HS-27A (cell line): ENCODE results near the gene SLC13A3.

Source experiments
- DNase-seq: peaks from one replicate; pipeline ENCODE4 v3.0.0-alpha.2; 2012; ENCODE audit warnings: low read depth, missing footprints

Gene SLC13A3

DNA sequence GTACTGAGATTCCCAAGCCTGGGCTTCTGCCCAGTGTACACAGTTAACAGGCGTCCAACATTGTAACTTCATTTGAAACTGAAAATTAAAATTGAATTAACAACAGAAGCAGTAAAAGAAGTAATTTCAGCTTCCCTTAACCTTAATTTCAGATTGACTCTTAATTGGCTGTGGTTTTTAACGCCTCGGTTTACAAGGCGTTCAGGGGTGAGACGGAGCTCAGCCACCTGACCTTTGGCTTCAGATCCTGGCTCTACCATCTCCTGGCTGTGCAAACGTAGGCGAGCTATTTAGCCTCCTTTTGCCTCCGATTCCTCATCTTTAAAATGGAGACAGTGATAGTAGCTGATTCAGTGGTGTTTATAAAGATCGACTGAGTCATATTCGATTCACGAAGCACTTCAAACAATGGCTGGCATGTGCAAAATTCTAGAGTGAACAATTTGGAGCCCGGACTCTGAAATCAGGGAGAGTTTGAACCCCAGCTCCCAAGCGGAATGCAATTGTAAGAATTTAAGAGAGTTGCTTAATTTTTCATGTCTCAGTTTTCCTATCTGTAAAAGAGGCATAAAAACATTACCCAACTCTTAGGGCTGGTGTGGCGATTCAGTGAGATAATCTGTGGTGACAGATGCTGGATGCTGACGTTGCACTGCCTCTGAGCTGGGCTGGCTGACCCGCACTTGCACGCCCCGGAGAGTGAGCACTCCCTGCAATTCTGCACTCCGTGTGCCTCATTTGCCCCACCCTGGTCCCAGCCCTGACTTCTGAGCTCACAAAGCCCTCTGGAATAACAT lies 77.3 kb downstream of the SLC13A3 start:
- DNase-seq, result no peak

DNA sequence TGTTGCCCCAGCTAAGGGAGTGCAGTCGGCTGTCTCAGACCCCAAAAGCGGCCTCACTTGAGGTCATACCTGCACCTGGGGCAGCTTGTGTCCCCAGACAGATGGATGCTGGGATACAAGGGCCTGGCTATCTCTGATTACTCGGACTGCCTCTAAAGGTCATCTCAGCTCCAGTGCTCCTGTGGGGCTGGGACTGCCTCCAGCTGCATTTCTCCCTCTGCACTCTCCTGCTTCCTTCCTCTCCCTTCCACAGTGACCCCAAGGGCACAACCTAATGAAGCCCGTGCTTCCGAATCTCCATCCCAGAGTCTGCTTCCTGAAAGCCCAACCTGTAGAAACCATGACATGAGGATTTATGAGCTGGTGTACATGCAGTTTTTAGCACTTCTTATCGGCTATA lies 78.0 kb downstream of the SLC13A3 start:
- DNase-seq, result no peak

DNA sequence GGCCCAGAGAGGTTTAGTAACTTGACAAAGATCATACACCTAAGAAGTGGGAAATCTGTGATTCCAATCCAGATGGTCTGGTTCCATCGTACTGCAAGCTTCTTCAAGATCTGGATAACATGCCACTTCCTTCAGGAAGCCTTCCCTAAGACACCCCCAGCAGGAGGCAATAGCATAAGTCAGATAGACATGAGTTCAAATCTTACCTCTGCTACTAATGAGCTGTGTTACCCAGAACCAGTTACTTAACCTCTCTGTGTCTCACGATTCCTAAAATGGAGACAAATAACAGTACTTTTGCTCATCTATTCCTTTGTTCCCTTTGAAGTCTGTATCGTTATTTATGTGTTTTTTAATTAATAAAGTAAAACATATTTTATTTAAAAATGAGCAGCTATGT lies 78.5 kb downstream of the SLC13A3 start:
- no peak for DNase-seq

DNA sequence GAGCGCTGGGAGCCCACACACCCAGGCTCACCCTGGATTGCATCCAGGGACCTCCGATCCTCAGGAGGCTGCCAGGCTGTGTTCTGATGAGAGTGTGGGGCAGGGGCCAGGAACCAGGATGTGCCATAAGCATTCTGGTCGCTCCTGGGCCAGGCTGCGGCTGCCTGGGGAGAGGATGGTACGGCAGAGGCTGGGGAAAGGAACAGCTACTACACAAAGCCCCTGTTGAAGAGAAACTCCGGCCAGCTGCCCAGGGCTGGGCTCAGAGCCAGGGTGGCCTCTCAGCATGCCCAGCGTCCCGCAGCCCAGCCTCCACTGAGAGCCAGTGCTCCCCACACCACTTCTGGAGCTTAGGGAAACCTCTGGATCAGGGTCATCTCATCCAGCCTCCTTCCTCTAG lies 79.1 kb downstream of the SLC13A3 start:
- DNase-seq, result no peak

DNA sequence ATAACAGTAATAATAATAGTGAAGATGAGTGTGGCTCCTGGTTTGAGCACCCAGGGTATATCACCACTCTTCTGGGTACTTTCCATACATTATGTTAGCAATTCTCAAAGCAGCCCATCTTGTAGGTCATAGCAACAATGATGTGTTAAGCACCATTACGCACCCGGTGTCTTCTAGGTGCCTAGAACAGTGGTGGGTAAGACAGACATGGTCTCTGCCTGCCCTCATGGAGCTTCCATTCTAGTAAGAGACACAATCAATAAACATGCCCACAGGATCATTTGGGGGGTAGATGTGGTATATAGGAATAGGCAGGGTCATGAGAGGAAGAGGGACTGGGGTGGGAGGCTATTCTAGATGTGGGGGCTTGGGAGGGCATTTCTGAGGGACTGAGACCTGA lies 79.8 kb downstream of the SLC13A3 start:
- DNase-seq, result no peak

DNA sequence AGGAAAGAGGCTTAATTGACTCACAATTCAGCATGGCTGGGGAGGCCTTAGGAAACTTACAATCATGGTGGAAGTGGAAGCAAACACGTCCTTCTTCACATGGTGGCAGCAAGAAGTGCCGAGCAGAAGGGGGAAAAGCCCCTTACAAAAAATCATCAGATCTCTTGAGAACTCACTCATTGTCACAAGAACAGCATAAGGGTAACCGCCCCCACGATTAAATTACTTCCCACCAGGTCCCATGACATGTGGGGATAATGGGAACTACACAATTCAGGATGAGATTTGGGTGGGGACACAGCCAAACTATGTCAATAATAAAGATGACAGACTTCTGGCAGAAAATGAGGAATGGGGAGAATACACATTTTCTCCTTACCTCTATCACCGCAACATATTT lies 80.3 kb downstream of the SLC13A3 start:
- no peak for DNase-seq

DNA sequence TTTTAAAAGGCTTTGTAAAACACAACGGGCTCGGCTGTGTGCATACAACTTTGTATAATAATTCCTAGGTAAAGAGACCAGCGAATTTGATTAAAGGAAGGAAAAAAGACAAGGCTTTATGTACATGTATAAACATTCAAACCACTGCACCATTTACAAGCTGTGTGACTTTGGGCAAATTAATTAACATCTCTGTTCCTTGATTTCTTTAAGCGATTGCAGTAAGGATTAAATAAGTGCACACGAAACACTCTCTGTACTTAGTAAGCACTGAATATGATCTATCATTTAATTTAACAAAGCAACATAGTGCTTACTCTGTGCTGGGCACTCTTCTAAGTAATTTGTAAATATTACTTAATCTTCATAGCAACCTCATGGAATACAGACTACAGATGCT lies 81.3 kb downstream of the SLC13A3 start:
- no peak for DNase-seq

DNA sequence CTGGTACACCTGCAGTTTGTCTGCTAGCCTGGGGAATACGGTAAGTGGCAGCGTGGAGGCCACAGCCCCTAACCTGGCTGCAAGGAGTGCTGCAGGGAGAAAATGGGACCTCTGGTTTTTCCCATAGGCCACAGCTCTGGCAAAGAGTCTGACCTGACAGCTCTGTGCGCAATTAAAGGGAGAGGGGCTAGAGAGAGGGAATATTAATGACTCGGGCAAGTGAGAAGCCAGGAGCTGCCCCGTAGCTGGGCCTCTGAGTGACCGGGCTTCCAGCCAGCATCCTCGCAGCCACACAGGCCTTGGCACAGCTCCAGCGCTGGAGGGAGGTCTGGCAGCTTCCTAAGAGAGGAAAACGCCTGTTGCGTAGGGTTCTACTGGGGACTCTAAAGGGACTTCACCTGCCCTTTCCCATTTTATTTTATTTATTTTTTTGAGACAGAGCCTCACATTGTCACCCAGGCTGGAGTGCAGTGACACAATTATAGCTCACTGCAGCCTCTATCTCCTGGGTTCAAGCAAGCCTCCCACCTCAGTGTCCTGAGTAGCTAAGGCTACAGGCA lies 82.6 kb downstream of the SLC13A3 start:
- peak; percentile 14 for DNase-seq

DNA sequence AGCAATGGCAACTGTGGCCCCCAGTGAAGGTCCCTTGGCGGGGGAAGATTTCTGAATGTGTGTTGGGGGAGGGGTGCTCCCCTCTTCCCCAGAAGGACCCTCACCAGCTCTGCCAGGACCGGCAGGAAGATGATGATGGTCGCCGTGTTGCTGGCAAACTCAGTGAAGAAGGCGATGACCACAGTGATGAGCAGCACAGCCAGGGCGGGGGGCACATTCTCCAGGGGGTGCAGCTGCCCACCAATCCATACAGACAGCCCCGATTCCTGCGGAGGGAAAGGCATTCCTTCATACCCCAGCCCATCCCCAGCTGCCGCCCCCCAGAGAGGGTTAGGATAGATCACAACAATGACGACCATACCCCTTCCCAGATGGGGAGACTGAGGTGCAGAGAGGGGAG lies 85.1 kb downstream of the SLC13A3 start:
- no peak for DNase-seq

DNA sequence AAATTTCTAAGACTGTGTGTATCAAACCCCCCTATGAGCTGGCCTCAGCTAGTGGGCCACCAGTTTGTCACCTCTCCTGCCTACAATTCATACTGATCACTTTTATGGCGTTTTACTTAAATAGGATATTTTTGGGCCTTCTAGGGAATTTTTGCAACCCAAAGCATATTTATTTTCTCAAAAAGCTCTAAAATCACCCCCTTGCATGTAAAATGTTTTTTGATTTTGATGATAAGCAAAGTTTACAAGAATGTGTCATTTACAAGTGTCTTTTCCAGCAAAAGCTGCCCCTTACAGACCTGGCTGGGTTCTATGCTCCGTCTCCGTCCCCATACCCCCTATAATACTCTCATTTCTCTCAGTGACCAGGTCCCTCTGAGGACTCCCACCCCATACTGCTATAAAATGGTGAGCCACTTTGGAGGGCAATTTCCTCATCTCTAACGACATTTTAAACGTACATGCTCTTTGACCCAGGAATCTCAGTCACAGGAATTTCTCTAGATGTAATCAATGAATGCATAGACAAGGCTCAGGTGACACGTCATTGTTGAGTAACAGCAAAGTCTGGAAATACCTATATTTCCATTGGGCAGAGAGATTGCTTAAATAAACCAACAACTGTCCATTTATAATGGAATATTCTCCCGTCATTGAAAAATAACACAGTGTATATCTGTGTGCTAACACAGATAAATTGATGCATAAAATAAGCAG lies 86.9 kb downstream of the SLC13A3 start:
- no peak for DNase-seq

DNA sequence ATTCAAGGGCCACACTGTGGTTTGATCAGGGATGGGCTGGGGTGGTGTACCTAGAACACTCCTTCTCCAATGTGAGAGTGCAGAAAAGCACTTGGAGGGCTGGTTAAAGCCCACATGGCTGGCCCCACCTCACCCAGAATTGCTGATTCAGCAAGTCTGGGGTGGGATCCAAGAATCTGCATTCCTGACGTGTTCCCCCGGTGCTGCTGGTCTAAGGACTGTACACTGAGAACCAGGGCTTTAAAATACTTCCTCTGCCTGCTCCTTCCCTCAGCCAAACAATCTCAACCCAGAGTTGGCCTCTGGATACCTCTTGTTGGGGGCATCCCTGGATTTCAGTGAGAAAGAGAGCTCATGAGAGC lies 87.4 kb downstream of the SLC13A3 start:
- DNase-seq, result no peak

DNA sequence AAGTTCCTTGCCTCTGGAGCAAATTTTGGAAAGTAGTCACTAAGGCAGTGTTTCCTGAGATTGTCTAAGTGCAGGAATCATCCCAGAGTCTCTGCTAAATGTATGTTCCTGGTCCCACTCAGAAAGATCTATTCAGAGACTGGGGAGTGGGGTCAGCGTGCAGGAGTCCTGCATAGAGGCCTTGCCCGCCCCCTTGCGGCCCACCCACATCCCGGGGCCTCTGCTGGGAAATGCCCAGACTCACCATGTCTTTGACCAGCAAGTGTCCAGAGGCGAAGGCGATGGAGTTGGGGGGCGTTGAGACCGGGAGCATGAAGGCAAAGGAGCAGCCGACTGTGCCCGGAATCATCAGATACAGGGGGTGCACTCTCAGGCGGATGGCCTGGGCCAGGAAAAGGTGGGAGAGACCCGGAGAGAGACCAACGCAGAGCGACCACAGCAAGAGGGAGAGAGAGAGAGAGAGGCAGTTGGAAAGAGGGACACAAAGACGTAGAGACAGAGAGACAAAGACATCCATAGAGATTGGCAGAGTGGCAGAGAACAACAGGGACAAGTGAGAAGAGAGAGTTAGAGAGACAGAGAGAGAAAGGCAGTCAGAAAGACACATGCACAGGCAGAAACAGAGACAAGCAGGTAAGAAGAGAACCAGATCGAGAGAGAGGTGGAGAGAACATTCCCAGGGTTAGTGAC lies 87.9 kb downstream of the SLC13A3 start:
- DNase-seq, result no peak

DNA sequence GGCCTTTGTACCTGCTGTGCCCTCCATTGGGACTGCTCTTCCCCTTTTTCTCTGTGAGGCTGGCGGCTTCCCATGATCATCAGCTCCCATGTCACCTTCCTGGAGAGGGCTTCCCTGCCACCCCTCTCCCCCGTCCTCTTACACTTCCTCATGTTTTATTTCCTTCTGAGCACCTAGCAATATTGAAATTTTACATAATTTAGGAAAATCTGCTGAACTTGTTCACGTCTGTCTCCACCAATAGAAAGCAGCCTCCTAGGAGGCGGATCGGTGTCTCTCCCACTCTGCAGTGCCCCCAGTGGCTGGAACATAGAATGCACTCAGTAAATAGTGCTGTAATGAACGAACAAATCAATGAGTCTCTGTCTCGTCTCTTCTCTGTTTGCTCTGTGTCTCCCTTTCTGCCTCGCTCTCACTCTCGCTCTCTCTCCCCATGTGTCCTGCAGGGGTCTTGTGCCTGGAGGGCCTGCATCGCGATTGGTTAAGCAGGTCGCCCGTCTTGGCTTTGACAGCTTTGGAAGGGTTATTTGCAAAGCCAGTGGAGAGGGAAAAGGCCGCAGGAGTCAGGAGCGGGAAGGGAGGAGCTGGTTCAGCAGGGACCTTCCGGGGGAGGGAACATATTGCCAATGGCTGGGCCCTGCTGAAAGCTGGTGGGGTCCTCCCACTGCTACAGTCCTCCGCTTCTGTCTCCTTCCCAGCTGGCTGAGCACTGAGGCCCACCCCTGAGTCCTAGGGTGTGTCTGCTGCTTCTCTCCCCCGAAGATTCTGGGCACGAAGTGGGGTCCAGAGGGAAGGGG lies 88.7 kb downstream of the SLC13A3 start:
- peak; percentile 19 for DNase-seq

DNA sequence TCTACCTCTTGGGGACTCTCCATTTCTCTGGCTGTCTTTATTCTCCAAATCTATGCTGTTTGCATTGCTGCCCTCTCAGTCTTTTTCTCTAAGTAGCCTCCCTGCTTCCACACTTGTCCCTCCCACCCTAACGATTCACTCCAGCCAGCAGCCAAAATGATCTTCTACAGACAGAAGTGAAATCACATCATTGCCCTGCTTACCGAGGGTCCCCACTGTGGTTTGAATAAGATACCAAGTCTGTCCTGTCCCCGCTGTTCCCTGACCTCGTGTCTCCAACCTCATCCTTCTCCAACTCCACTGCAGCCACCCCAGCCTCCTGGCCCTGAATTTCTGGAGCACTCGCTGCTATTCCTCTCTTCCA lies 89.3 kb downstream of the SLC13A3 start:
- no peak for DNase-seq

DNA sequence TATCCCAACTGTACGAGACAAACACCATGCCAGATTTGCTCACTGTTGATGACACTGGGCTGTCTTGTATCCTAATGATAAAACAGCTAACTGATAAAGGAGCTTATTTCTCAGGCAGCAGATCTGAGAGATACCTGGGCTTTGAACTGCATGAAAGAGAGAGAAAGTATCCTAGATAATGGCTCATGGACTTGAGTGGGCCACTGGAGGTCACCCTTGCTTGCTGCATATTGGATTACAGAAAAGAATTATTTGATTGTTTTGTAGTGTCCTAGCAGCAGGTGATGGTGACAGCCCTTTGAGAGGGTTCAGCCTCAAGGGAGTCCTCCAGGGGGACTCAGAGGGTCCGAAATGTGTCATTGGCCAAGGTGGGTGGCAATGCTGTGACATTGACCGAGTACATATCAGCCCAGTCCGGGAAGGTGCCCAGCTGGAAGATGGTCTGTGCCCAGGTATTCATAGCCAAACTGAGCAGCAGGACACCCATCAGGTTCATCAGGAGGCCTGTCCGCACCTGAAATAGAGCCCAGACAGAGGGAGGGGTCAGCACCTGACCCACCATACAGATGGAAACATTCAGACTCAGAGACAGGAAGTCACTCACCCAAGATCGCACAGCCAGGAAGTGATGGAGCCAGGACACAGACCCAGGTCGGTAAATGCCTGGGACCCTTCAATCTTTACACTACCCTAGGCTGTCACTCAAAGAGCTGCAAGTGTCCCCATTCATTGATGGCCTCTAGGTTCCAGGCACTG lies 91.4 kb downstream of the SLC13A3 start:
- DNase-seq, result no peak

DNA sequence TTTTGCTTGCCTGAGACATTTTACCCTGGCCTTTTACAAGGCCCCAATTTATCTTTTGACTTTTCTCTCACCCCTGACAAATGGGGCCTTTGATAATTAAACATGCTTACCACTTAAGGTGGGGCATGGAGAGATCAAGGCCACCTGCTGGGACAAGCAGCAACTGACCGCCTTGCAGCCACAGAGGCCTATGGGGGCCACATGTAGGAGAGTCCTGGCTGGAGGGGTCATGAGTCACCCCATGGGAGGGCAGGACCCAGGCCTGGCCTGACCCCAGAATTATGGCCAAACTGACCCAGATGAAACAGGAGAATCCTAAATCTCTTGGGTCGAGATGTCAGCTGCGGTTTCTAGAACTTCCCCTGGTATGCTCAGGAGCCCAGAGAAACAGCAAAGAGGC lies 92.3 kb downstream of the SLC13A3 start:
- no peak for DNase-seq

DNA sequence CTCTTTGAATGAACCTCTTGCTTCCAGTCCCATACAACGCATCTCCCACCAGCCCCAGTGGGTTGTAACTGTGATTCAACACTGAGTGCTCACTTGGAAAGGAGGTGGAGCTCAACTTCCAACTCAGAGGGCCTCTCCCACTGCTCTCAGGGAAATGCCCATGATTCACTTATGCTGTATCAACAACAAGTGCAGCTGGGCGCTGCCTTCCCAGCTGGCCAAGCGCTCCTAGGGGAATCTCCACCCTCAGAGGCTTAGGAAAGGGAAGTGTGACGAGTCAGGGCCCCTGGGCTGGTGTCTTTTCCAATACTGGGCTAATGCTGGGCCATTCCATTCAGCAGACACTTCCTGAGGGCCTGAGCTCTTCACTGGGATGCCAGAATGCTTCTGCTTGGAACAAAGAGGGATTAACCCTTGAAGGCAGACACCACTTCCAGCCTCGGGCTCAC lies 92.7 kb downstream of the SLC13A3 start:
- DNase-seq, result peak; percentile 57

DNA sequence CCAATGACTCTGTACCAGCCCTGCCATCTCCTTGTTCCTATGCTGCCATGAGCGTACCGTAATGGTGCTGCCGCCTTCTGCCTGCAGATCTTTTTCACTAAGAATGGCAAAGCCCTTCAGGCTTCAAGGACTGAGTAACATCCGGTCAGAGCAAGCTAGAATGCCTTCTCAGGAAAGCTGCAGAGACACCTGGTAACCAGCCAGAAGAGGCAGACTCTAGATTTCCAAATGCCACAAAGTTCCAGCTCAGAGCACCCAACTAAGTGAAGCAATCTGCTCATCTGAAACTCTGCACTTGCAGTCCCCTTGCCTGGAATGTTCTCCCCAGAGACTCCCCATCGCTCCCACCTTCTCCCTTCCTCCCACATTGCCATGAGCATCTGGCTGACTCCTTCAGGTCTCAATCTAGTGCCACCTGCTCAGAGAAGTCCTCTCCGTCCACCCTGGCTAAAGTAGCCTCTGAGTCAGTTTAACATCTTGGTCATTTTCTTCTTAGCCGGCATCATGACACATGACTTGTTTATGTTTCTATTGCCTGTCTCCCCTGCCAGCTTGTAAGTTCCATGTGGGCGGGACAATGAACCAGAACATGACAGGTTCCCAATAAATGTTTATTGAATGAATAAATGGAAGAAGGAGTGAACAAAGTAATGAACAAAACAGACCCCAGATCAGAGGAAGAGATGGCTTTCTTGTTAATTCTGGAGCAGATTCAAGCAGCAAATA lies 93.9 kb downstream of the SLC13A3 start:
- DNase-seq, result no peak

DNA sequence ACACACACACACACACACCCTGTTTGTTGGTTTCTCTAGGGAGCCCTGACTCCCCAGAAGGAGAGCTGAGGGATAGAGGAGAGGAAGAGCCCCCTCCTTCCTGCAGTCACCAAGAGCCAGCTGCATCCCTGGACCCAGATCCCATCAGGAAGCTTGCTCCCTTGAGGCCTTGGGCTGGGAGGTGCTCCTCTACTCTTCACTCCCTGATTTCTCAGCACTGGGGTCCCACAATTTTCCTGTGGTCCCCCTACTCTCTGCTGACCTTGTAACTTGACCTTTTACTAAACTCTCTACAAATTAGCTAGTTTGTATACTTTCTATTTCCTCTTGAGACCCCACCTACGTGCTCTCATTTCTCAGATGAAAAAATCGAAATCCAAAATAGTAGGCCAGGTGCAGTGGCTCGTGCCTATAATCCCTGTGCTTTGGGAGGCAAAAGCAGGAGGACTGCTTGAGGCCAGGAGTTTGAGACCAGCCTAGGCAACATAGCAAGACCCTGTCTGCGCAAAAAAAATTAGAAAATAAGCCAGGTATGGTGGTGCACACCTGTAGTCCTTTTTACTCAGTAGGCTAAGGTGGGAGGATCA lies 95.8 kb downstream of the SLC13A3 start:
- DNase-seq, result no peak

DNA sequence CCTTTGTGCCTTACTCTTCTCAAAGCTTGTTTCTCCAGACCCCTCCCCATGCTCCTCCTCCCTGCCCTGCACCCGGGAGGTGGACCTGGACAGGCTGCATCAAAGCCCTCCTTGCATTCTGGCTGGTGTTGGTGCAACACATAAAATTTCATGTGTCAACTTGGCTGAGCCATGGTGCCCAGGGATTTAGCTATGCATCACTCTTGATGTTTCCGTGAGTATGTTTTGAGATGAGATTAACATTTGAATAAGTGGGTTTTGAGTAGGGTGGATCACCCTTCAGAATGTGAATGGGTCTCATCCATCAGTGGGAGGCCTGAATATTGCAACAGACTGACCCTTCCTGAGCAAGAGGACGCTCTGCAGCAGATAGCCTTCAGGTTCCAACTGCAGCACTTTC lies 96.4 kb downstream of the SLC13A3 start:
- DNase-seq, result no peak
